SK-N-SH treated with all-trans-retinoic acid at 6 μM for 48 hours (cell line): ENCODE data around the gene SHC1.

Experiments
- ATAC-seq: fragments of 200-7000 bp; cut with Tn5 transposase; 3 replicates; pipeline ENCODE4 v1.9.1; 2020; ENCODE audit warnings: mild to moderate bottlenecking, moderate library complexity
- ARNTL ChIP-seq: fragments of 450-650 bp; formaldehyde crosslinking; IDR thresholded peaks from 2 replicates; pipeline ENCODE4 v1.5.0; 2020; ENCODE audit warnings: low read depth, mild to moderate bottlenecking, moderate library complexity, borderline replicate concordance
- BACH2 ChIP-seq: fragments of 250-450 bp; sonication (Bioruptor Pico); IDR thresholded peaks from 2 replicates; pipeline ENCODE4 v1.9.0; 2021; ENCODE audit warnings: mild to moderate bottlenecking, borderline replicate concordance
- CSDC2 ChIP-seq: fragments of 250-450 bp; sonication (Bioruptor Pico); IDR thresholded peaks from 2 replicates; pipeline ENCODE4 v1.5.0; 2020; ENCODE audit warnings: mild to moderate bottlenecking, moderate library complexity
- ESRRG ChIP-seq: fragments of 250-450 bp; sonication (Bioruptor Pico); IDR thresholded peaks from 2 replicates; pipeline ENCODE4 v1.6.1; 2021; ENCODE audit warnings: mild to moderate bottlenecking
- GLIS3 ChIP-seq: fragments of 250-450 bp; sonication (Bioruptor Pico); IDR thresholded peaks from 2 replicates; pipeline ENCODE4 v1.5.0; 2020; ENCODE audit warnings: mild to moderate bottlenecking, moderate library complexity
- ISL1 ChIP-seq: fragments of 250-450 bp; sonication (Bioruptor Pico); IDR thresholded peaks from 2 replicates; pipeline ENCODE4 v2.1.2; 2022; ENCODE audit warnings: mild to moderate bottlenecking, moderate library complexity
- OSR1 ChIP-seq: fragments of 250-450 bp; sonication (Bioruptor Pico); IDR thresholded peaks from 2 replicates; pipeline ENCODE4 v1.8.0; 2022; ENCODE audit warnings: moderate library complexity, mild to moderate bottlenecking, inconsistent platforms
- PPARA ChIP-seq: fragments of 250-450 bp; sonication (Bioruptor Pico); IDR thresholded peaks from 2 replicates; pipeline ENCODE4 v1.5.0; 2020; ENCODE audit warnings: mild to moderate bottlenecking, borderline replicate concordance
- RARB ChIP-seq: fragments of 250-450 bp; sonication (Bioruptor Pico); IDR thresholded peaks from 2 replicates; pipeline ENCODE4 v1.8.0; 2021; ENCODE audit warnings: mild to moderate bottlenecking, moderate library complexity
- SNAI2 ChIP-seq: fragments of 250-450 bp; sonication (Bioruptor Pico); IDR thresholded peaks from 2 replicates; pipeline ENCODE4 v1.5.0; 2020; ENCODE audit warnings: mild to moderate bottlenecking, moderate library complexity
- ZC3H10 ChIP-seq: fragments of 250-450 bp; sonication (Bioruptor Pico); IDR thresholded peaks from 2 replicates; pipeline ENCODE4 v1.5.1; 2021; ENCODE audit warnings: mild to moderate bottlenecking, moderate library complexity
- ZFP3 ChIP-seq: fragments of 250-450 bp; sonication (Bioruptor Pico); IDR thresholded peaks from 2 replicates; pipeline ENCODE4 v1.5.0; 2020; ENCODE audit warnings: mild to moderate bottlenecking, moderate library complexity
- ZFP30 ChIP-seq: fragments of 450-650 bp; formaldehyde crosslinking; IDR thresholded peaks from 2 replicates; pipeline ENCODE4 v1.5.0; 2022; ENCODE audit warnings: mild to moderate bottlenecking, moderate library complexity
- ZNF565 ChIP-seq: fragments of 450-650 bp; formaldehyde crosslinking; conservative IDR thresholded peaks from 2 replicates; pipeline ENCODE4 v1.5.0; 2020; ENCODE audit warnings: low read depth, mild to moderate bottlenecking, moderate library complexity
- ZNF70 ChIP-seq: fragments of 450-650 bp; formaldehyde crosslinking; IDR thresholded peaks from 2 replicates; pipeline ENCODE4 v1.5.0; 2020; ENCODE audit warnings: mild to moderate bottlenecking, moderate library complexity
- ZNF8 ChIP-seq: fragments of 450-650 bp; formaldehyde crosslinking; IDR thresholded peaks from 2 replicates; pipeline ENCODE4 v1.5.0; 2020; ENCODE audit warnings: mild to moderate bottlenecking, moderate library complexity
- TF ChIP-seq, protein P1 (sequence below): fragments of 250-450 bp; sonication (Bioruptor Pico); IDR thresholded peaks from 2 replicates; pipeline ENCODE4 v1.5.1; 2021; ENCODE audit warnings: mild to moderate bottlenecking, moderate library complexity
- TF ChIP-seq, protein P2 (sequence below): fragments of 250-450 bp; sonication (Bioruptor Pico); IDR thresholded peaks from 2 replicates; pipeline ENCODE4 v1.5.0; 2020; ENCODE audit warnings: mild to moderate bottlenecking, moderate library complexity
- TF ChIP-seq, protein P3 (sequence below): fragments of 250-450 bp; sonication (Bioruptor Pico); IDR thresholded peaks from 2 replicates; pipeline ENCODE4 v1.8.0; 2020; ENCODE audit warnings: mild to moderate bottlenecking, moderate library complexity, borderline replicate concordance

SHC1 gene

DNA sequence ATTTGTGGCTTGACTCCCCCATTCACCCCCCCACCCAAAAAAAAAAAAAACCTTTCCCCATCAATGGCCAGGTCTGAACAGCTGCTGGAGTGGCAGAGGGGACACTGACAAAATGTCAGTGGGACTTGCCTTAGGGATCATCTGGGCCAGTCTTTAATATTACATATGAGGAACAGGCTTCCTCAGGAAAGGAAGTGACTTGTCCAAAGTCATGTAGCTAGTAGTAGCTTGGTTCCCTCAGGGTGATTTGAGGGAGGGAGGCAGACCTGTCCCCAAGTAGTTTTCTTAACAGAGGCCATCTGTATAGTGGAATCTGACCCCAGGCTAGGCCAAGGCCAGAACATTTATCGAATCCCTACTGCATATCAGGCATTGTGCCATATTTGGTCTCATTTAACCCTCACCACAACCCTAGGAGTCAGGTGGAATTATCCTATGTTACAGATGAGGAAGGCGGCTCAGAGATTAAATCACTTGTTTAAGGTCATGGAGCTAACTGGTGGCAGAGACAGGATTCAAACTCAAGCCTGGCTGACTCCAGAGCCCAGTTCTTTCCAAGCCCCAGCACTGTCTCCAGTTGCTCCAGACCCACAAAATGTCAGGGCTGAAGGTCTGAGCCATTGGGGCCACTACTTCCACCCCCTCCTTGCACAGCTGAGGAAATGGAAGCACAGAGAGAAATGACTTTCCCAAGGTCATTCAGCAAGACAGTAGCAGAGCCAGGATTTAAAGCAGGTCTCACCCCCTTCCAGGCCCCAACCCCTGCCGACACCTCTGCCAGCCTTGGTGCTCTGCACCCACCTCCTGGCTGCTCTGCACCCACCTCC is 42.4 kb upstream of the SHC1 start:
- no peak for ATAC-seq
- TF ChIP-seq ZFP3 (CRISPR knock-in tag) = no peak
- no peak for TF ChIP-seq ISL1 (CRISPR knock-in tag)
- TF ChIP-seq OSR1 = no peak
- TF ChIP-seq, protein P1, sequence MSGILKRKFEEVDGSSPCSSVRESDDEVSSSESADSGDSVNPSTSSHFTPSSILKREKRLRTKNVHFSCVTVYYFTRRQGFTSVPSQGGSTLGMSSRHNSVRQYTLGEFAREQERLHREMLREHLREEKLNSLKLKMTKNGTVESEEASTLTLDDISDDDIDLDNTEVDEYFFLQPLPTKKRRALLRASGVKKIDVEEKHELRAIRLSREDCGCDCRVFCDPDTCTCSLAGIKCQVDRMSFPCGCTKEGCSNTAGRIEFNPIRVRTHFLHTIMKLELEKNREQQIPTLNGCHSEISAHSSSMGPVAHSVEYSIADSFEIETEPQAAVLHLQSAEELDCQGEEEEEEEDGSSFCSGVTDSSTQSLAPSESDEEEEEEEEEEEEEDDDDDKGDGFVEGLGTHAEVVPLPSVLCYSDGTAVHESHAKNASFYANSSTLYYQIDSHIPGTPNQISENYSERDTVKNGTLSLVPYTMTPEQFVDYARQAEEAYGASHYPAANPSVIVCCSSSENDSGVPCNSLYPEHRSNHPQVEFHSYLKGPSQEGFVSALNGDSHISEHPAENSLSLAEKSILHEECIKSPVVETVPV (CRISPR knock-in tag) = no peak
- TF ChIP-seq RARB = no peak
- no peak for TF ChIP-seq ZFP30 (CRISPR knock-in tag)
- no peak for TF ChIP-seq ESRRG (CRISPR knock-in tag)
- TF ChIP-seq, protein P2, sequence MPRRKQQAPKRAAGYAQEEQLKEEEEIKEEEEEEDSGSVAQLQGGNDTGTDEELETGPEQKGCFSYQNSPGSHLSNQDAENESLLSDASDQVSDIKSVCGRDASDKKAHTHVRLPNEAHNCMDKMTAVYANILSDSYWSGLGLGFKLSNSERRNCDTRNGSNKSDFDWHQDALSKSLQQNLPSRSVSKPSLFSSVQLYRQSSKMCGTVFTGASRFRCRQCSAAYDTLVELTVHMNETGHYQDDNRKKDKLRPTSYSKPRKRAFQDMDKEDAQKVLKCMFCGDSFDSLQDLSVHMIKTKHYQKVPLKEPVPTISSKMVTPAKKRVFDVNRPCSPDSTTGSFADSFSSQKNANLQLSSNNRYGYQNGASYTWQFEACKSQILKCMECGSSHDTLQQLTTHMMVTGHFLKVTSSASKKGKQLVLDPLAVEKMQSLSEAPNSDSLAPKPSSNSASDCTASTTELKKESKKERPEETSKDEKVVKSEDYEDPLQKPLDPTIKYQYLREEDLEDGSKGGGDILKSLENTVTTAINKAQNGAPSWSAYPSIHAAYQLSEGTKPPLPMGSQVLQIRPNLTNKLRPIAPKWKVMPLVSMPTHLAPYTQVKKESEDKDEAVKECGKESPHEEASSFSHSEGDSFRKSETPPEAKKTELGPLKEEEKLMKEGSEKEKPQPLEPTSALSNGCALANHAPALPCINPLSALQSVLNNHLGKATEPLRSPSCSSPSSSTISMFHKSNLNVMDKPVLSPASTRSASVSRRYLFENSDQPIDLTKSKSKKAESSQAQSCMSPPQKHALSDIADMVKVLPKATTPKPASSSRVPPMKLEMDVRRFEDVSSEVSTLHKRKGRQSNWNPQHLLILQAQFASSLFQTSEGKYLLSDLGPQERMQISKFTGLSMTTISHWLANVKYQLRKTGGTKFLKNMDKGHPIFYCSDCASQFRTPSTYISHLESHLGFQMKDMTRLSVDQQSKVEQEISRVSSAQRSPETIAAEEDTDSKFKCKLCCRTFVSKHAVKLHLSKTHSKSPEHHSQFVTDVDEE = no peak
- TF ChIP-seq, all 23 proteins: peak for 0

DNA sequence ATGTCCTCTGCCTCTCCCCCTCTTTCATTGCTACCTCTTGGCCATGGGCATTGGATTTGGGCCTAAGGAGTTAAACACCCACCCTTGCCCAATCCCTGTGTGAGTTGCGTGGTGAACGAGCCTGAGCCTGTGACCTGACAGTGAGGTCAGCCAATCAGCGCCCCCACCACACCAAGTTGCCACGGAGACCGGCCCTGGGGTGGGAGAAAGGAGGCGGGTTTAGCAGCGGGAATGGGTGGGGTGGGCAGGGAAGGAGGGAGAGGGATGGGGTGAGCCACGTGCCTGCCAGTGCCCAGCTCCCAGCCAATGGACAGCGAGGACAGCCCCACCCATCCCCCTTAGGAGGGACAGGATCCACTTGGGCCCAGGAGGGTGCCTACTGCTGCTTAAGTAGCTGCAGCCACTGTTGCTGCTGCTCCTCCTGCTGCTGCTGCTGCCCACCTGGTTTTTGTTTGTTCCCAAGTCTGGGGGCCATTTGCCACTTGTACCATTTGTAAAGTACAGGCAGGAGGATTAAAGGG is 41.5 kb upstream of the SHC1 start:
- no peak for TF ChIP-seq ZNF565 (CRISPR knock-in tag)
- TF ChIP-seq BACH2 (CRISPR knock-in tag) = no peak
- no peak for TF ChIP-seq CSDC2 (CRISPR knock-in tag)
- TF ChIP-seq ZFP3 (CRISPR knock-in tag) = no peak
- no peak for TF ChIP-seq ARNTL (CRISPR knock-in tag)
- TF ChIP-seq ESRRG (CRISPR knock-in tag) = no peak
- no peak for TF ChIP-seq OSR1
- TF ChIP-seq ZNF70 = no peak
- ATAC-seq = no peak; the same call in 2 of the 3 replicates

DNA sequence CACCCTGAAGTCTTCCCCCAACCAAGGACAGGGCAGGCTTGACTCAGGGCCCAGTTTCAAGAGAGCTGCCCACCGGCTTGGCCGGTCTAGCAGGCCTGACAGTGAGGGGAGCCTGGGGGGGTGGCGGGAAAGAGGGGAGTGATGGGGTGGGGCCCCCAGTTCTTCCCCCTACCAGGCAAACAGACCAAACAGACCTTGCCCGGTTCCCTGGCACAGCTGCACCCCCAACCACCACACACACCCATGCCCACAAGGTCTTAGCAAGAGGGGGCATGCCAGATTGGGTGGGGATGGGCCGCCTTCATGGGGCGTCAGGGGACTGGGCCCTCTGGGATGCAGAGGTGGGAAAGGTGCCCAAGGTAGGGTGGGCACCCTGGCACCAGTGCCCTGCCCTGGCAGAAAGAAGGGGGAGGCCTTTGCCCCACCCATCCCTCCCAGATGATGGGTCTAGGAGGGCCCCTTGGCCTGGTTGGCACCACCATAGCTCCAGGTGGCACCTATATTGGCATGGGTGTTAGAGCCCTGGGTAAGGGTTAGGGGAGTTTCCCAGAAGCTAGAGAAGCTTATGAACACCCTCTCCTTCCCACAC is 41.0 kb upstream of the SHC1 start:
- TF ChIP-seq ISL1 (CRISPR knock-in tag) = no peak
- TF ChIP-seq ESRRG (CRISPR knock-in tag) = no peak
- no peak for TF ChIP-seq ZFP30 (CRISPR knock-in tag)
- no peak for TF ChIP-seq ZFP3 (CRISPR knock-in tag)
- no peak for TF ChIP-seq PPARA (CRISPR knock-in tag)
- no peak for TF ChIP-seq ZNF8 (CRISPR knock-in tag)
- TF ChIP-seq, protein P3, sequence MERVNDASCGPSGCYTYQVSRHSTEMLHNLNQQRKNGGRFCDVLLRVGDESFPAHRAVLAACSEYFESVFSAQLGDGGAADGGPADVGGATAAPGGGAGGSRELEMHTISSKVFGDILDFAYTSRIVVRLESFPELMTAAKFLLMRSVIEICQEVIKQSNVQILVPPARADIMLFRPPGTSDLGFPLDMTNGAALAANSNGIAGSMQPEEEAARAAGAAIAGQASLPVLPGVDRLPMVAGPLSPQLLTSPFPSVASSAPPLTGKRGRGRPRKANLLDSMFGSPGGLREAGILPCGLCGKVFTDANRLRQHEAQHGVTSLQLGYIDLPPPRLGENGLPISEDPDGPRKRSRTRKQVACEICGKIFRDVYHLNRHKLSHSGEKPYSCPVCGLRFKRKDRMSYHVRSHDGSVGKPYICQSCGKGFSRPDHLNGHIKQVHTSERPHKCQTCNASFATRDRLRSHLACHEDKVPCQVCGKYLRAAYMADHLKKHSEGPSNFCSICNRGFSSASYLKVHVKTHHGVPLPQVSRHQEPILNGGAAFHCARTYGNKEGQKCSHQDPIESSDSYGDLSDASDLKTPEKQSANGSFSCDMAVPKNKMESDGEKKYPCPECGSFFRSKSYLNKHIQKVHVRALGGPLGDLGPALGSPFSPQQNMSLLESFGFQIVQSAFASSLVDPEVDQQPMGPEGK (CRISPR knock-in tag) = no peak
- ATAC-seq = no peak

DNA sequence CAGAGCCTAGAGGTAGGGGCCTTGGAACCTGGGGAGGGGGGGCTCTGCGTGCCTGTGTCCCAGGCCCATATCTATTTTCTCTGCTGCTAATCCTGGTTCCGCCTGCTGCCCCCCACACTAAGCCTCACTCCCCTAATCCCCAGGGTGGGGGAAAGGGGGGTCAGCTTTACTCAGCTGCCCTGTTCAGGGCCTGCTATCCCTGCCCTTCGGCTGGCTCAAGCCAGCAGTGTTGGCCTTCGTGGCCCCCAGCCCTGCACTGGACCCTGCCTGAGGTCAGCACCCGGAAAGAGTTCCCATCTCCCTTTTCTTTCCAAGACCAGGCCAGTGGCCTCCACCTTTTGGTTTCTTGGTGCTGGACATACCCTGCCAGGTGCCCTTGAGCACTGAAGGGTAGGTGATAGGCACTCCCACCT is 40.5 kb upstream of the SHC1 start:
- TF ChIP-seq ARNTL (CRISPR knock-in tag) (no peak), OSR1 (no peak), CSDC2 (CRISPR knock-in tag) (no peak), GLIS3 (CRISPR knock-in tag) (no peak), ISL1 (CRISPR knock-in tag) (no peak), ZC3H10 (no peak), PPARA (CRISPR knock-in tag) (no peak), SNAI2 (CRISPR knock-in tag) (no peak)
- no peak for ATAC-seq
